ENCODE measurements around the gene KIAA1614.

The KIAA1614 gene

DNA sequence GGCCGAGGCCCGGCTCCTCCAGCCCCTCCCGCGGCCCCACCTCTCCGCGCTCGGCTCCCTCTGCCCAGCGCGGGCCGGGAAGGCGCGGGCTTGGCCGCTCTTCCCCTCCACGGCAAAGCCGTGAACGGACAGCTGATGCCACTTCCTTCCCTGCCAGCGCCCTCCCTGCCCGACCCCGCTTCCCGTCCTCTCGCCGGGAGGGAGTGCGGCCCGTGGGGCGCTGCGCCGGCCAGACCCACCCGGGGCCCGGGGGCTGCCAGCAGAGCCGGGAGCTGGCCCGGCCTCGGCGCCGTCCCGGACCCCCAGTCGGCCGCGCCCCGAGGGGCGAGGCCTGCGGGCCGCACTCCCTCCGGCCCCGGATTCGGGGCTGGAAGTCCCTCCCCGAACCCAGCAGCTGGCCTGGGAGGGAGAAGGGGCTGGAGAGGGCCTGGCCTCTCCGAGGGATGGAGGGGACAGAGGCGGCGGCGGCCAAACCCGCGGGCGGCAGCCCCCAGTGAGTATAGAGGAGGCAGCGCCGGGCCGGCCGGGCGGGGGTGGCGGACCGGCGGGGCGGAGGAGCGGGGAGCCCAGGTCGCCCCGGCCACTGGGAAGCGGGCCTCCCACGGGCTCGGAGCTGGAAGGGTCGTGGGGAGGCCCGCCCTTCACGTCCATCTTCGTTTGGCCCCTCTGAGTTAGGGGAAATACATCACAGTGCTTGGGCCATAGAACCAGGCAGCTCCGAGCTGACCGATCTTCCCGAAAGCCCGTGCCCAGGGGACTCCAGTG, at the start of gene KIAA1614:
Gene KIAA1614, plus strand, starts transcription at position 97 of the 765 bp plus-strand sequence. Its CDS starts 347 bp downstream, at position 444.
- DNase-seq, result no peak

- DNase-seq, result peak in 1 of 4 experiments; percentile 2
Observed at GRCh38 chr1:180863158-180863775, 49.4 kb upstream of the KIAA1614 start.

GRCh38 chr1:180881806-180882509, 30.7 kb upstream of the KIAA1614 start:
- no peak for DNase-seq

DNA sequence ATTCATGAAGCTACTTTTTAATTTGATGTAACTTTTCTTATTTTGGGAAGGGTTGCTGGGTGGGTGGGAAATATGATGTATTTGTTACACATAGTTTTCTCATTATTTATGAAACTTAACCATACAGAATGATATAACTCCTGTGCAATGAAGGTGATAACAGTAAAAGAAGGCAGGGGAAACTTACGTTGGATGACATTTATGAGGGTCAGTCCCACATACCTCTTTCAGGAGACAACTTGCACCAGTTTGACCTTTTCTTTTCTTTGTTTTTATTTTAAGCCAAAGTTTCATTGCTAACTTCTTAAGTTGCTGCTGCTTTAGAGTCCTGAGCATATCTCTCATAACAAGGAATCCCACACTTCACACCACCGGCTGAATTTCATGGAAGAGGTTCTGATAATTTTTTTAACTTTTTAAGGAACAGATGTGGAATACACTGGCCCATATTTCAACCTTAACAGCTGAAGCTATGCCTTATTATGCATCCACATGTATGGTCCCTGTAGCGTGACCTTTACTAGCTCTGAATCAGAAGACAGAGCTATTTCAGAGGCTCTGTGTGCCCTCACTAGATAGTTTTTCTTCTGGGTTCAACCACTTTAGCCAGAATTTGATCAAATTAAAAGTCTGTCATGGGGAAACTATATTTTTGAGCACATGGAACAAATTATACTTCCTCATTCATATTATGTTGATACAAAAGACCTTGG, 28.0 kb upstream of the KIAA1614 start:
- DNase-seq, result no peak

- DNase-seq, result no peak
Observed at GRCh38 chr1:180886338-180886737, 26.4 kb upstream of the KIAA1614 start.

DNA sequence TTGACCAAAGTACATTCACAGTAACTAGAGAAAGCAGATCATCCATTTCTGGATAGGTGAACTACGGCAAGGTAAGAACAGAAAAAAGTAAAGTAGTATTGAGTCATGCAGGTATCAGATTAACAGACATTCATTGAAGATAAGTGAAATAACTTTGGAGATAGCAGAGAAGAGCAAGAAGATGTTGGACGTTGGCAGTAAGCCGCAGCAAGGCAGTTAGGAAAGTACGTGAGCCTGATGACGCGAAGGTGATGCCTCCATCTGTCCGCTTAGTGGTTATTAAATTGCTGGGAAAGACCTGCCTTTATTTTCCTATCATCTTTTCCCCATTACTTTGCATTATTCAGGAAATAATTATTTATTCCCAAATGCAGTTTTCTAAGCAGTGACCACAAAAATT, 24.9 kb upstream of the KIAA1614 start:
- no peak for DNase-seq

- DNase-seq, result no peak
Observed at GRCh38 chr1:180888870-180889269, 23.8 kb upstream of the KIAA1614 start.

GRCh38 chr1:180889325-180889724, 23.4 kb upstream of the KIAA1614 start:
- no peak for DNase-seq

GRCh38 chr1:180892272-180892671, 20.4 kb upstream of the KIAA1614 start:
- no peak for DNase-seq

DNA sequence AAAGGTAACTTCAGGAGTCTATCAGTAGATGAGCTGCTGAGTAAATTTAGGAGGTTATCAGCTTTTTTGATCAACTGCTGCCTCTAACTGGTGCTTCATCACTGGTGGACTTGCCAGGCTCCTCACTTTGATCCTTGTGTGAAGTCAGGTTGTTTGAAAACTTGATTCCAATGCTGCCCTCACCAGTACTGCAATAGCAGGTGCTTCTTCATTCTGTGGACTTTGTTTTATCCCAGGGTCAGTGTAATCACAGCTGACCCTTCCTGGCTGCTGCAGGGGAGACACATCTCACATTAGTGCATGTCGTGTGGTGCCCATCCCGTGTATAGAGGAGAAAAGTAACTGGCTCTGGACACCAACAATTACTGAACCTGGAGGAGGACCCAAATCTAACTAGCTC, 20.0 kb upstream of the KIAA1614 start:
- no peak for DNase-seq

- no peak for DNase-seq
Observed at GRCh38 chr1:180893614-180894013, 19.1 kb upstream of the KIAA1614 start.

- no peak for DNase-seq
Observed at GRCh38 chr1:180896161-180896560, 16.5 kb upstream of the KIAA1614 start.

DNA sequence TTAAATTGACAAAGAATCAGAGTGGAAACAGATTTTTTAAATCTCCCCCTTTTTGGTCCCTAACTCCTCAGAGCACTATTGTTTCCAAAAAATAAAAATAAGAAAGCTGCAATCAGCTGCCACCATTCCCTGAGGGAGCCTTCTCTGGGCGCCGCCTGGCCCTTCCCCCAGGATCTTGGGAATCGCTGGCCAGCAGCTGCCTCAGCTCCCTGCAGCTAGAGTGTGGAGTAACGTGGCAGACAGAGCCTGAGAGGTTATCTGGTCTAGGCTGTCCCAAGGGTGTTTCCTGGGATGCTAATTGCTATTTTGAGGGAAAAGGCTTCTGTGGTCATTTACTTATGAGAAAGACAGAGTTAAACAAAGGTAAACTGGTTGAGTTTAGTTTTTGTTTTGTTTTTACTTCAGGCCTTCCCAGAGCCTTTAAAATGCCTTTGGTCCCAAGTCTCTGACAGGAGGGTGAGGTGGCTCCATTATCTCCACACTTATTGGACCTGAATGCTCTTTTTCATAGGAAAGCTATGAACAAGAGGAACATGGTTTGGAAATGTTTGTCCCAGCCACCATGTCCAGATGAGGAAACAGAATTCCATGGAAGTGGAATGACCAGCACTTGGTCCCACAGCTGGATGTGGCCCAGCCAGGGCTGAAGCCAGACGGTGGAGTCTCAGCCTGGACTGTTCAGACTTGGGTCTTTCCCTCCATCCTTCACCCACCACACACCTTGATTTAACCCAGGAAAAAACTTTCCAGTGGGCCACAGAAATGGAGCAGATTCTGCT, 14.1 kb upstream of the KIAA1614 start:
- no peak for DNase-seq

DNA sequence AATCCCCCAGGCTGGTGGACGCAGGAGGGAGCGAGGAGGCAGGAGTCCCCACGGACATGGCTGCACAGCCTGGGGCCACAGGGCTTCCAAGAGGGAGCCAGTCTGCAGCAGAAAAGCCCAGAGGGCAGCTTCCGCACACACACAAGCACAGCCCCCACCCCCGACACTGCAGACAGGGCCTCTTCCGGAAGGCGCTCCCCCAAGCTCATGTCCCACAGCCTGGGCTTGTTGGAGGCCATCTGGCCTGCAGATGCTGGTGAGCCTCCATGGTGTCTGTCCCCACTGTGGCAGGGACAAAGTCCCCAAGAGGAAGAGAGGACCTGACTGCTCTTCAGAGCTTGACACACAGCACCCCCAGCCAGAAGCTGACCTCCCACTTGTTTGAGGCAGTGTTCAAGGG, 13.4 kb upstream of the KIAA1614 start:
- DNase-seq, result no peak

- DNase-seq, result no peak
Observed at GRCh38 chr1:180901076-180901990, 11.4 kb upstream of the KIAA1614 start.

DNA sequence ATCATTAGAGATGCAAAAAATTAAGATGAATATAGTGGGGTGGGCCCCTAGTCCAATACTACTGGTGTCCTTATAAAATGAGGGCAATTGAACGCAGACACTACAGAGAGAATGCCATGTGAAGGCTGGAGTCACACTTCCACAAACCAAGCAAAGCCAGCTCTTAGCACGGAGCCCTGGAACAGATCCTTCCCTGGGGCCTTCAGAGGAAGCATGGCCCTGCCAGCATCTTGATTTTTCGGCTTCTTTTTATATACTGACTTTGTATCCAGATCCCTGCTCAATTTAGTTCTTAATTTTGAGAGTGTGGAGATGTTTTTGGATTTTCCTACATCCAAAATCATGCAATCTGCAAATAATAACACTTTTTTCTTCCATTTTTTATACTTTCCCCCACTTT, 10.2 kb upstream of the KIAA1614 start:
- no peak for DNase-seq

DNA sequence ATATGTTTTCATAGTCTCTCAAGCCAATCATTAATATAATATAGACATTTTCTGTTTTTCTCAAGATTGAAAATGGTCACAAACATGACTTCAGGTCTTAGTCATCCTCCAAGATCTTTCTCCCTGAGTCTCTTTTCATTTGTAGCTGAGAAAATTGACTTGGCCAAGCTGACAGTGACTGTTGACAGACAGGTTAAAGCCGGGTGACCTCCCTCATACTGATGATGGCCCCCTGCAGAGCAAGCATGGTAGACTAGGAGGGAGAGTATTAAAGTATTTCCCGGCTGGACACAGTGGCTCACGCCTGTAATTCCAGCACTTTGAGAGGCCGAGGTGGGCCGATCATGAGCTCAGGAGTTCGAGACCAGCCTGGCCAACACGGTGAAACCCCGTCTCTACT, 6.8 kb upstream of the KIAA1614 start:
- DNase-seq, result no peak

DNA sequence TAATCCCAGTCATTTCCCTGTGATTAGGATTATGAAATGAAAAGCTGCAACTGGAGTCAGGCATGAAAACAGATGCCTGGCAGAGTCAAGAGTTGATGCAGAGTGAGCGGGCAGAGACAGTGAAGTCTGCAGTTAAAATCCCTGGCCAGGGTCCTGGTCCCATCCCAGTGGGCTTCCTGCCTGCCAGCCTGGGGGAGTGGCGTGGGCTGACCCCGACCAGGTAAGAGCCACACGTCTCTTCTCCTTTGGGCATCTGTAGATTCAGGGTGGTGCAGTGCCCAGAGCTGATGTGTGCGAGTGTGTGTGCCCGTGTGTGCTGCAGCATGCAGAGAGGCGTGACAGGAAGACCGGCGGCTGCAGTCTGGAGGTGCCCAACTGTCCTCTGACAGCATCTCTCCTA, 6.2 kb upstream of the KIAA1614 start:
- no peak for DNase-seq

DNA sequence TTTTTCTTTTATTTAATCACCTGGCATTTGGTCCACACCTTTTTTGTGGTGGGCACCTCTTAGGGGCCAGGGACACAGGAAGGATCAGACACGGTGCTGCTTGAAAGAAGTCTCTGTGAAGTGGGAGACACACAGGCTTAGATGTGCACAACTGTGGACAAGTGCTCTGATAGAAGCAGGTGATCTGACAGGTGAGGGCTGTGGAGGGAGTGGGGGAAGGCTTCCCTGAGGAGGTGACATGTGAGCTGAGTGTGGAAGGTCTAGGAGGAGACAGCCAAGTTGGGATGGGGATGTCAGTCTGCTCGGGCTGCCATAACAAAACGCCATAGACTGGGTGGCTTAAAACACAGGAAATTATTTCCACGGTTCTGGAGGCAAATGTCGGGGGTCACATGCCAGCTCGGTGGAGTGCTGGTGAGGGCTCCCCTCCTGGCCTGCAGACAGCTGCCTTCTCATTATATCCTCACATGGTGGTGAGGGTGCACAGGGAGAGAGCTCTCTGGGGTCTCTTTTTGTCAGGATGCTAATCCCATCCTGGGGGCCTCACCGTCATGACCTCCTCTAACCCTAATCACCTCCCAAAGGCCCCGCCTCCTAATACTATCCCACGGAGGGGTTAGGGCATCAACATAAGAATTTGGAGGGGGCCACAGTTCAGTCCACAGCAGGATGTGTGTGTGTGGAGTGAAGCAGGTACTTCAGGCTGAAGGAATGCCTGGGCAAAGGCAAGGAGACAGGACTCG, 5.2 kb upstream of the KIAA1614 start:
- no peak for DNase-seq

GRCh38 chr1:180908074-180908765, 4.5 kb upstream of the KIAA1614 start:
- DNase-seq, result no peak
